GM19463 (cell line): ENCODE results near the gene C13orf46.
"Not testable (repeated sequence)": the region's sequence is repeated elsewhere in the genome, so short reads cannot be mapped to it uniquely, and the experiment has no call there.

ENCODE experiments used
- ATAC-seq: cut with Tn5 transposase; IDR thresholded peaks from one replicate; pipeline ENCODE4 v1.9.1; 2021; ENCODE audit warnings: mild to moderate bottlenecking, moderate library complexity; ENCODE audit not compliant: unreplicated experiment

C13orf46 gene

GRCh38 chr13:113995051-113995601, 21.2 kb upstream of the C13orf46 start:
- ATAC-seq, result no peak

GRCh38 chr13:113992276-113993005, 18.6 kb upstream of the C13orf46 start:
- ATAC-seq, result no peak

- no peak for ATAC-seq
Observed at GRCh38 chr13:113991676-113992179, 17.9 kb upstream of the C13orf46 start.

- no peak for ATAC-seq
Observed at GRCh38 chr13:113991191-113991669, 17.4 kb upstream of the C13orf46 start.

GRCh38 chr13:113990321-113990837, 16.5 kb upstream of the C13orf46 start:
- no peak for ATAC-seq

GRCh38 chr13:113989585-113990300, 15.9 kb upstream of the C13orf46 start:
- no peak for ATAC-seq

- not testable (repeated sequence) for ATAC-seq
Observed at GRCh38 chr13:113988859-113989258, 15.0 kb upstream of the C13orf46 start.

- no peak for ATAC-seq
Observed at GRCh38 chr13:113982296-113982661, 8.4 kb upstream of the C13orf46 start.

- no peak for ATAC-seq
Observed at GRCh38 chr13:113981611-113982295, 7.9 kb upstream of the C13orf46 start.

GRCh38 chr13:113981194-113981605, 7.3 kb upstream of the C13orf46 start:
- ATAC-seq, result no peak

GRCh38 chr13:113980489-113981064, 6.7 kb upstream of the C13orf46 start:
- no peak for ATAC-seq

GRCh38 chr13:113979791-113980471, 6.1 kb upstream of the C13orf46 start:
- no peak for ATAC-seq

GRCh38 chr13:113978741-113979481, 5.0 kb upstream of the C13orf46 start:
- no peak for ATAC-seq

- no peak for ATAC-seq
Observed at GRCh38 chr13:113977976-113978375, 4.1 kb upstream of the C13orf46 start.

- no peak for ATAC-seq
Observed at GRCh38 chr13:113976711-113977684, 3.1 kb upstream of the C13orf46 start.

GRCh38 chr13:113975416-113975815, 1.5 kb upstream of the C13orf46 start:
- no peak for ATAC-seq

GRCh38 chr13:113974304-113975281, 717 bp upstream of the C13orf46 start:
- ATAC-seq, result no peak
